WTC11 (cell line): ENCODE data around the gene KIF3A. TPM values are rescaled to one million over a fixed set of nuclear protein-coding genes. Genes with fewer than 3 reads are reported as not detected.

Experiments used
- ATAC-seq: fragments of 200-7000 bp; cut with Tn5 transposase; 2 replicates; pipeline ENCODE4 v1.10.0; 2021; ENCODE audit warnings: mild to moderate bottlenecking, moderate library complexity
- CTCF ChIA-PET: fragments of 300-600 bp; sonication (Branson Sonifier 250); formaldehyde crosslinking; loops from one replicate; lab custom pipeline; 2021; ENCODE audit warnings: antibody characterized with exemption; lab: Charles Lee
- POLR2A ChIA-PET: fragments of 350-600 bp; sonication (Branson Sonifier 250); formaldehyde crosslinking; loops from one replicate; lab custom pipeline; 2021; ENCODE audit warnings: antibody characterized with exemption; lab: Charles Lee
- DNase-seq: peaks from one replicate; pipeline ENCODE4 v3.0.0; 2021; ENCODE audit warnings: low spot score
- H3K27ac Mint-ChIP-seq: 2 replicates; pipeline ENCODE4 v1.8.0; 2021; ENCODE audit warnings: mixed read lengths
- H3K27me3 Mint-ChIP-seq: 2 replicates; pipeline ENCODE4 v1.8.0; 2021; ENCODE audit warnings: low read depth, mild to moderate bottlenecking, moderate library complexity, mixed read lengths
- H3K36me3 Mint-ChIP-seq: 2 replicates; pipeline ENCODE4 v1.8.0; 2021; ENCODE audit warnings: mixed read lengths
- H3K4me1 Mint-ChIP-seq: 2 replicates; pipeline ENCODE4 v1.8.0; 2022; ENCODE audit warnings: mixed read lengths
- H3K4me3 Mint-ChIP-seq: 2 replicates; pipeline ENCODE4 v1.8.0; 2021; ENCODE audit warnings: mild to moderate bottlenecking, moderate library complexity, mixed read lengths
- H3K9me3 Mint-ChIP-seq: 2 replicates; pipeline ENCODE4 v1.8.0; 2021; ENCODE audit warnings: mixed read lengths
- ATF1 ChIP-seq: sonication (generic); formaldehyde crosslinking; IDR thresholded peaks from 2 replicates; pipeline ENCODE4 v1.8.1; 2023; ENCODE audit warnings: mild to moderate bottlenecking, moderate library complexity, missing genetic modification reagents
- CBFB ChIP-seq: sonication (generic); formaldehyde crosslinking; IDR thresholded peaks from 2 replicates; pipeline ENCODE4 v1.8.1; 2022; ENCODE audit warnings: mild to moderate bottlenecking, low read depth, missing genetic modification reagents
- EMX1 ChIP-seq: fragments of 250-450 bp; sonication (Bioruptor Pico); IDR thresholded peaks from 2 replicates; pipeline ENCODE4 v1.8.0; 2021; ENCODE audit warnings: mild to moderate bottlenecking
- FOXP1 ChIP-seq: sonication (generic); formaldehyde crosslinking; IDR thresholded peaks from 2 replicates; pipeline ENCODE4 v1.8.0; 2022; ENCODE audit warnings: missing genetic modification reagents, mild to moderate bottlenecking, moderate library complexity, borderline replicate concordance
- PRRX2 ChIP-seq: fragments of 250-450 bp; sonication (Bioruptor Pico); IDR thresholded peaks from 2 replicates; pipeline ENCODE4 v1.8.0; 2021; ENCODE audit warnings: mild to moderate bottlenecking
- TCF7 ChIP-seq: sonication (generic); formaldehyde crosslinking; IDR thresholded peaks from 2 replicates; pipeline ENCODE4 v1.8.0; 2022; ENCODE audit warnings: mild to moderate bottlenecking, low read depth, missing genetic modification reagents, moderate library complexity
- TEAD4 ChIP-seq: sonication (generic); formaldehyde crosslinking; IDR thresholded peaks from 2 replicates; pipeline ENCODE4 v1.8.0; 2022; ENCODE audit warnings: mild to moderate bottlenecking, missing genetic modification reagents
- ZNF263 ChIP-seq: sonication (generic); formaldehyde crosslinking; IDR thresholded peaks from 2 replicates; pipeline ENCODE4 v1.8.1; 2022; ENCODE audit warnings: low read depth, mild to moderate bottlenecking, moderate library complexity, missing genetic modification reagents
- total RNA-seq: library from RNA; stranded (reverse); gene quantifications from 3 replicates; pipeline ENCODE4 v1.2.3, GENCODE V29; 2021
- TF ChIP-seq, protein P1 (sequence below): sonication (generic); formaldehyde crosslinking; IDR thresholded peaks from 2 replicates; pipeline ENCODE4 v1.8.0; 2022; ENCODE audit warnings: missing genetic modification reagents
- TF ChIP-seq, protein P2 (sequence below): sonication (generic); formaldehyde crosslinking; conservative IDR thresholded peaks from 2 replicates; pipeline ENCODE4 v1.8.1; 2022; ENCODE audit warnings: mild to moderate bottlenecking, missing genetic modification reagents
- TF ChIP-seq, protein P3 (sequence below): sonication (generic); formaldehyde crosslinking; IDR thresholded peaks from 2 replicates; pipeline ENCODE4 v1.8.1; 2022; ENCODE audit warnings: missing genetic modification reagents, borderline replicate concordance
- TF ChIP-seq, protein P4 (sequence below): sonication (generic); formaldehyde crosslinking; IDR thresholded peaks from 2 replicates; pipeline ENCODE4 v1.8.1; 2023; ENCODE audit warnings: mild to moderate bottlenecking, missing genetic modification reagents
- TF ChIP-seq, protein P5 (sequence below): sonication (generic); formaldehyde crosslinking; IDR thresholded peaks from 2 replicates; pipeline ENCODE4 v1.8.1; 2022; ENCODE audit warnings: mild to moderate bottlenecking, moderate library complexity, missing genetic modification reagents
- TF ChIP-seq, protein P6 (sequence below): sonication (generic); formaldehyde crosslinking; IDR thresholded peaks from 2 replicates; pipeline ENCODE4 v1.8.1; 2022; ENCODE audit warnings: mild to moderate bottlenecking, missing genetic modification reagents, moderate library complexity, borderline replicate concordance
- TF ChIP-seq, protein P7 (sequence below): sonication (generic); formaldehyde crosslinking; IDR thresholded peaks from 2 replicates; pipeline ENCODE4 v1.8.0; 2022; ENCODE audit warnings: mild to moderate bottlenecking, missing genetic modification reagents
- TF ChIP-seq, protein P8 (sequence below): sonication (generic); formaldehyde crosslinking; conservative IDR thresholded peaks from 2 replicates; pipeline ENCODE4 v1.8.1; 2023; ENCODE audit warnings: mild to moderate bottlenecking, low read depth, missing genetic modification reagents, moderate library complexity

Gene KIF3A
- total RNA-seq, 1 experiment from 2014 or later: 10.1 TPM

DNA sequence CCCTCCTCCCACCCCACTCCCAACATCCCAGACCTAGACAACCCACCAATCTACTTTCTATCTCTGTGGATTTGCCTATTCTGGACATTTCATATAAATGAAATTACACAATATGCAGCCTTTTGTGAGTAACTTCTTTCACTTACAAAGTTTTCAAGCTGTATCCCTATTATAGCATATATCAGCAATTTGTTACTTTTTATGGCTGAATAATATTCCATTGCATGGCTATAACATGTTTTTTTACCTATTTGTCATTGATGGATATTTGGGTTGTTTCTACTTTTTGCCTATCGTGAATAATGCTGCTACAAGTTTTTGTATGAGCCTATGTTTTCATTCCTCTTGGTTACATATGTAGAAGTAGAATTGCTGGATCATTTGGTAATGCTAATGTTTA, 1.9 kb upstream of the KIF3A start:
- CTCF ChIA-PET: interaction anchor here (2.7 kb wide), 1 partner anchor 68 kb away, joined by 15 read pairs; no protein-coding TSS in a partner anchor
- Mint-ChIP-seq H3K36me3 (no peaks in the 10 kb centered on the region), H3K4me3 (no peak overlapping the region), H3K27ac (no peak overlapping the region), H3K4me1 (peaks cover 15% of the 10 kb centered on the region), H3K9me3 (no peaks in the 10 kb centered on the region; the same call in 1 of the 2 replicates), H3K27me3 (peaks cover 12% of the 10 kb centered on the region; the same call in 1 of the 2 replicates)
- ATAC-seq: no peak
- TF ChIP-seq, protein P1, sequence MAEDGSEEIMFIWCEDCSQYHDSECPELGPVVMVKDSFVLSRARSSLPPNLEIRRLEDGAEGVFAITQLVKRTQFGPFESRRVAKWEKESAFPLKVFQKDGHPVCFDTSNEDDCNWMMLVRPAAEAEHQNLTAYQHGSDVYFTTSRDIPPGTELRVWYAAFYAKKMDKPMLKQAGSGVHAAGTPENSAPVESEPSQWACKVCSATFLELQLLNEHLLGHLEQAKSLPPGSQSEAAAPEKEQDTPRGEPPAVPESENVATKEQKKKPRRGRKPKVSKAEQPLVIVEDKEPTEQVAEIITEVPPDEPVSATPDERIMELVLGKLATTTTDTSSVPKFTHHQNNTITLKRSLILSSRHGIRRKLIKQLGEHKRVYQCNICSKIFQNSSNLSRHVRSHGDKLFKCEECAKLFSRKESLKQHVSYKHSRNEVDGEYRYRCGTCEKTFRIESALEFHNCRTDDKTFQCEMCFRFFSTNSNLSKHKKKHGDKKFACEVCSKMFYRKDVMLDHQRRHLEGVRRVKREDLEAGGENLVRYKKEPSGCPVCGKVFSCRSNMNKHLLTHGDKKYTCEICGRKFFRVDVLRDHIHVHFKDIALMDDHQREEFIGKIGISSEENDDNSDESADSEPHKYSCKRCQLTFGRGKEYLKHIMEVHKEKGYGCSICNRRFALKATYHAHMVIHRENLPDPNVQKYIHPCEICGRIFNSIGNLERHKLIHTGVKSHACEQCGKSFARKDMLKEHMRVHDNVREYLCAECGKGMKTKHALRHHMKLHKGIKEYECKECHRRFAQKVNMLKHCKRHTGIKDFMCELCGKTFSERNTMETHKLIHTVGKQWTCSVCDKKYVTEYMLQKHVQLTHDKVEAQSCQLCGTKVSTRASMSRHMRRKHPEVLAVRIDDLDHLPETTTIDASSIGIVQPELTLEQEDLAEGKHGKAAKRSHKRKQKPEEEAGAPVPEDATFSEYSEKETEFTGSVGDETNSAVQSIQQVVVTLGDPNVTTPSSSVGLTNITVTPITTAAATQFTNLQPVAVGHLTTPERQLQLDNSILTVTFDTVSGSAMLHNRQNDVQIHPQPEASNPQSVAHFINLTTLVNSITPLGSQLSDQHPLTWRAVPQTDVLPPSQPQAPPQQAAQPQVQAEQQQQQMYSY (CRISPR knock-in tag): no peak
- TF ChIP-seq, protein P2, sequence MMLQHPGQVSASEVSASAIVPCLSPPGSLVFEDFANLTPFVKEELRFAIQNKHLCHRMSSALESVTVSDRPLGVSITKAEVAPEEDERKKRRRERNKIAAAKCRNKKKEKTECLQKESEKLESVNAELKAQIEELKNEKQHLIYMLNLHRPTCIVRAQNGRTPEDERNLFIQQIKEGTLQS (CRISPR knock-in tag): no peak
- TF ChIP-seq ATF1 (CRISPR knock-in tag): no peak
- no peak for TF ChIP-seq TCF7 (CRISPR knock-in tag)
- no peak for TF ChIP-seq FOXP1 (CRISPR knock-in tag)
- TF ChIP-seq EMX1 (CRISPR knock-in tag): no peak
- TF ChIP-seq PRRX2 (CRISPR knock-in tag): no peak
- POLR2A ChIA-PET: no interaction called here
- DNase-seq: no peak

DNA sequence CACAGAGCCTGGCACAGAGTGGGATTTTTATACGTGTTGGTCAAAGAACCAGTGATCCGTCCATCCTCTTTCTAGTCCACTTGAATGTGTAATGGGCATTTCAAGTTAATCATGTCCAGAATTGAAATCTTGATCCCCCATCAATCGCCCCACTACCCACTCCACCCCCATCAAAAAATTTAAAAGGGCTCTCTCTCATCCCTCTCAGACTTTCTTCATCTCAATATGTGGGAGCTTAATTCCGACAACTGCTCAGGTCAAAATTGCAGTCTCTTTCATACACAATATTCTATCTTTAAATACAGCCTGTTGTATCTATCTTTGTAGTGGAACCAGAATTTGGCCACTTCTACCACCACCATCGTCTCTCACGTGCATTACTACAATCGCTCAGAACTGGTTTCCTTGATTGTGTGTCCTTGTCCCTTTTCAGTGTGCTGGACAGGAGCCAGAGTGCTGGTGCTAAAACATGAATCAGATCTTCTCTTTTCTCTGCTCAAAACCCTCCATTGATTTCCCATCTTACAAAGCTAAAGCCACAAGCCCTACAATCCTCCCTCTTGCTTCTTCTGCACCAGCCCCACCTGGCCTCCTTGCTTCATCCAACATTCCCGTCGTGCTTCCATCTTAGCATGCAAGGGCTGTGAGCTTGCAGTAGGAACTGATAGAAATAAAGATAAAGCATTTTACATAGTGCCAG, 786 bp upstream of the KIF3A start:
- ChIA-PET POLR2A (interaction anchor here (1.2 kb wide), 1 partner anchor 9 kb away, joined by 8 read pairs; the partner anchor contains the start of gene CCNI2), CTCF (interaction anchor here (0.6 to 2.7 kb wide), 16 partner anchors 9 to 351 kb away, joined by 3 to 21 read pairs (median 4); partner anchors contain the start of genes CCNI2, IL13, SEPTIN8 and SOWAHA)
- Mint-ChIP-seq H3K4me3 (peak overlapping the region; percentile 79), H3K4me1 (peaks cover 15% of the 10 kb centered on the region), H3K27ac (no peak overlapping the region; the same call in 1 of the 2 replicates), H3K36me3 (no peaks in the 10 kb centered on the region), H3K9me3 (no peaks in the 10 kb centered on the region; the same call in 1 of the 2 replicates), H3K27me3 (peaks cover 12% of the 10 kb centered on the region; the same call in 1 of the 2 replicates)
- TF ChIP-seq, protein P3, sequence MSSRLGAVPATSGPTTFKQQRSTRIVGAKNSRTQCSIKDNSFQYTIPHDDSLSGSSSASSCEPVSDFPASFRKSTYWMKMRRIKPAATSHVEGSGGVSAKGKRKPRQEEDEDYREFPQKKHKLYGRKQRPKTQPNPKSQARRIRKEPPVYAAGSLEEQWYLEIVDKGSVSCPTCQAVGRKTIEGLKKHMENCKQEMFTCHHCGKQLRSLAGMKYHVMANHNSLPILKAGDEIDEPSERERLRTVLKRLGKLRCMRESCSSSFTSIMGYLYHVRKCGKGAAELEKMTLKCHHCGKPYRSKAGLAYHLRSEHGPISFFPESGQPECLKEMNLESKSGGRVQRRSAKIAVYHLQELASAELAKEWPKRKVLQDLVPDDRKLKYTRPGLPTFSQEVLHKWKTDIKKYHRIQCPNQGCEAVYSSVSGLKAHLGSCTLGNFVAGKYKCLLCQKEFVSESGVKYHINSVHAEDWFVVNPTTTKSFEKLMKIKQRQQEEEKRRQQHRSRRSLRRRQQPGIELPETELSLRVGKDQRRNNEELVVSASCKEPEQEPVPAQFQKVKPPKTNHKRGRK (CRISPR knock-in tag): no peak
- TF ChIP-seq, protein P4, sequence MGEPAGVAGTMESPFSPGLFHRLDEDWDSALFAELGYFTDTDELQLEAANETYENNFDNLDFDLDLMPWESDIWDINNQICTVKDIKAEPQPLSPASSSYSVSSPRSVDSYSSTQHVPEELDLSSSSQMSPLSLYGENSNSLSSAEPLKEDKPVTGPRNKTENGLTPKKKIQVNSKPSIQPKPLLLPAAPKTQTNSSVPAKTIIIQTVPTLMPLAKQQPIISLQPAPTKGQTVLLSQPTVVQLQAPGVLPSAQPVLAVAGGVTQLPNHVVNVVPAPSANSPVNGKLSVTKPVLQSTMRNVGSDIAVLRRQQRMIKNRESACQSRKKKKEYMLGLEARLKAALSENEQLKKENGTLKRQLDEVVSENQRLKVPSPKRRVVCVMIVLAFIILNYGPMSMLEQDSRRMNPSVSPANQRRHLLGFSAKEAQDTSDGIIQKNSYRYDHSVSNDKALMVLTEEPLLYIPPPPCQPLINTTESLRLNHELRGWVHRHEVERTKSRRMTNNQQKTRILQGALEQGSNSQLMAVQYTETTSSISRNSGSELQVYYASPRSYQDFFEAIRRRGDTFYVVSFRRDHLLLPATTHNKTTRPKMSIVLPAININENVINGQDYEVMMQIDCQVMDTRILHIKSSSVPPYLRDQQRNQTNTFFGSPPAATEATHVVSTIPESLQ (CRISPR knock-in tag): no peak
- TF ChIP-seq TEAD4: no peak
- ATAC-seq (no peak), DNase-seq (no peak)

DNA sequence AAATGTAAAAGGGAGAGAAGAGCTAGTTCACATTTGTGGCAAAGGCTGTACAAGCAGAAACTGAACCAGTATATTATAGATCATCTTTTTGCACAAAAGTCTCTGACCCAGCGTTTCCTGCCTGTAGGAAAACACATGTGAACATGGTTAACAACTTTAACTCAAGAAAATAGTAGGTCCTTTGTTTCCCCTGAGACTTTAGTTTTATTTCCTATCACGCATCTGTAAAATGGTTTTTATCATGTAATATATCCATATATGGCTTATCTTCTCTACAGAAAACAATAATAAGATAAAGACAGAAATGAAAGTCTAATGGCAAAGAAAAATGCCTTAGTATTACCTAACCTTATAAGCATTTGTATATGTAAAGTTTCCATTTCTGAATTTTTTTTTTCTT, 2.7 kb downstream of the KIF3A start:
- H3K36me3 Mint-ChIP-seq: no peaks in the 10 kb centered on the region
- CTCF ChIA-PET: no interaction called here
- no peak for TF ChIP-seq CBFB (CRISPR knock-in tag)
- no peak for TF ChIP-seq ZNF263
- TF ChIP-seq, protein P5, sequence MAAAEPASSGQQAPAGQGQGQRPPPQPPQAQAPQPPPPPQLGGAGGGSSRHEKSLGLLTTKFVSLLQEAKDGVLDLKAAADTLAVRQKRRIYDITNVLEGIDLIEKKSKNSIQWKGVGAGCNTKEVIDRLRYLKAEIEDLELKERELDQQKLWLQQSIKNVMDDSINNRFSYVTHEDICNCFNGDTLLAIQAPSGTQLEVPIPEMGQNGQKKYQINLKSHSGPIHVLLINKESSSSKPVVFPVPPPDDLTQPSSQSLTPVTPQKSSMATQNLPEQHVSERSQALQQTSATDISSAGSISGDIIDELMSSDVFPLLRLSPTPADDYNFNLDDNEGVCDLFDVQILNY: no peak
- TF ChIP-seq PRRX2 (CRISPR knock-in tag): no peak
- TF ChIP-seq, protein P6, sequence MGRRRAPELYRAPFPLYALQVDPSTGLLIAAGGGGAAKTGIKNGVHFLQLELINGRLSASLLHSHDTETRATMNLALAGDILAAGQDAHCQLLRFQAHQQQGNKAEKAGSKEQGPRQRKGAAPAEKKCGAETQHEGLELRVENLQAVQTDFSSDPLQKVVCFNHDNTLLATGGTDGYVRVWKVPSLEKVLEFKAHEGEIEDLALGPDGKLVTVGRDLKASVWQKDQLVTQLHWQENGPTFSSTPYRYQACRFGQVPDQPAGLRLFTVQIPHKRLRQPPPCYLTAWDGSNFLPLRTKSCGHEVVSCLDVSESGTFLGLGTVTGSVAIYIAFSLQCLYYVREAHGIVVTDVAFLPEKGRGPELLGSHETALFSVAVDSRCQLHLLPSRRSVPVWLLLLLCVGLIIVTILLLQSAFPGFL (CRISPR knock-in tag): no peak
- TF ChIP-seq, protein P7, sequence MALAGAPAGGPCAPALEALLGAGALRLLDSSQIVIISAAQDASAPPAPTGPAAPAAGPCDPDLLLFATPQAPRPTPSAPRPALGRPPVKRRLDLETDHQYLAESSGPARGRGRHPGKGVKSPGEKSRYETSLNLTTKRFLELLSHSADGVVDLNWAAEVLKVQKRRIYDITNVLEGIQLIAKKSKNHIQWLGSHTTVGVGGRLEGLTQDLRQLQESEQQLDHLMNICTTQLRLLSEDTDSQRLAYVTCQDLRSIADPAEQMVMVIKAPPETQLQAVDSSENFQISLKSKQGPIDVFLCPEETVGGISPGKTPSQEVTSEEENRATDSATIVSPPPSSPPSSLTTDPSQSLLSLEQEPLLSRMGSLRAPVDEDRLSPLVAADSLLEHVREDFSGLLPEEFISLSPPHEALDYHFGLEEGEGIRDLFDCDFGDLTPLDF: no peak
- TF ChIP-seq, protein P8, sequence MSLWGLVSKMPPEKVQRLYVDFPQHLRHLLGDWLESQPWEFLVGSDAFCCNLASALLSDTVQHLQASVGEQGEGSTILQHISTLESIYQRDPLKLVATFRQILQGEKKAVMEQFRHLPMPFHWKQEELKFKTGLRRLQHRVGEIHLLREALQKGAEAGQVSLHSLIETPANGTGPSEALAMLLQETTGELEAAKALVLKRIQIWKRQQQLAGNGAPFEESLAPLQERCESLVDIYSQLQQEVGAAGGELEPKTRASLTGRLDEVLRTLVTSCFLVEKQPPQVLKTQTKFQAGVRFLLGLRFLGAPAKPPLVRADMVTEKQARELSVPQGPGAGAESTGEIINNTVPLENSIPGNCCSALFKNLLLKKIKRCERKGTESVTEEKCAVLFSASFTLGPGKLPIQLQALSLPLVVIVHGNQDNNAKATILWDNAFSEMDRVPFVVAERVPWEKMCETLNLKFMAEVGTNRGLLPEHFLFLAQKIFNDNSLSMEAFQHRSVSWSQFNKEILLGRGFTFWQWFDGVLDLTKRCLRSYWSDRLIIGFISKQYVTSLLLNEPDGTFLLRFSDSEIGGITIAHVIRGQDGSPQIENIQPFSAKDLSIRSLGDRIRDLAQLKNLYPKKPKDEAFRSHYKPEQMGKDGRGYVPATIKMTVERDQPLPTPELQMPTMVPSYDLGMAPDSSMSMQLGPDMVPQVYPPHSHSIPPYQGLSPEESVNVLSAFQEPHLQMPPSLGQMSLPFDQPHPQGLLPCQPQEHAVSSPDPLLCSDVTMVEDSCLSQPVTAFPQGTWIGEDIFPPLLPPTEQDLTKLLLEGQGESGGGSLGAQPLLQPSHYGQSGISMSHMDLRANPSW: no peak

More for the DNA sequence above, 2.7 kb downstream of the KIF3A start:
- no peaks in the 10 kb centered on the region for H3K9me3 Mint-ChIP-seq
- DNase-seq (no peak), ATAC-seq (no peak)
- POLR2A ChIA-PET: no interaction called here
- H3K4me1 Mint-ChIP-seq: peaks cover 15% of the 10 kb centered on the region
- H3K27me3 Mint-ChIP-seq: no peaks in the 10 kb centered on the region; the same call in 1 of the 2 replicates
- no peak overlapping the region for H3K27ac Mint-ChIP-seq
- H3K4me3 Mint-ChIP-seq: no peak overlapping the region
